ENCODE measurements around the gene STAT3.
"Not testable (repeated sequence)": the region's sequence is repeated elsewhere in the genome, so short reads cannot be mapped to it uniquely, and the experiment has no call there.

Gene STAT3

GRCh38 chr17:42417981-42418380 lies 29.7 kb upstream of the STAT3 start:
- peaks cover 26% of the 10 kb centered on the region for H3K27me3 ChIP-seq (ENCODE audit: insufficient read depth, poor library complexity, severe bottlenecking)
- peak in 1 of 2 experiments; percentile 50 for DNase-seq (ENCODE audit: low read depth in 1 of 2, low spot score in 1 of 2)
- peak; percentile 42; the same call in 1 of the 2 replicates for TF ChIP-seq SPI1 (IDR thresholded peaks at IDR 0.05; ENCODE audit: borderline replicate concordance, low read depth)
- H3K27ac ChIP-seq (replicated peaks); H3K4me3 ChIP-seq (replicated peaks; ENCODE audit: insufficient read depth, low read length): not testable (repeated sequence)

- TF ChIP-seq SPI1 (IDR thresholded peaks at IDR 0.05; ENCODE audit: borderline replicate concordance, low read depth) (peak; percentile 84), POLR2AphosphoS5 (IDR thresholded peaks at IDR 0.05; ENCODE audit: low read depth) (peak; percentile 36; the same call in 1 of the 2 replicates), CTCF (IDR thresholded peaks at IDR 0.05; ENCODE audit: insufficient read depth, low read length) (no peak)
- DNase-seq (ENCODE audit: low read depth in 1 of 2, low spot score in 1 of 2): peak; percentile 70 to 79
- Histone ChIP-seq H3K4me3 (replicated peaks; ENCODE audit: insufficient read depth, low read length) (no peak overlapping the region), H3K27me3 (ENCODE audit: insufficient read depth, poor library complexity, severe bottlenecking) (no peaks in the 10 kb centered on the region), H3K27ac (replicated peaks) (peak overlapping the region; percentile 50)
These were observed 26.6 kb upstream of the STAT3 start for GRCh38 chr17:42414704-42415409.

- no peak for DNase-seq (ENCODE audit: low read depth in 1 of 2, low spot score in 1 of 2)
- Histone ChIP-seq H3K27ac (replicated peaks) (no peak overlapping the region), H3K27me3 (ENCODE audit: insufficient read depth, poor library complexity, severe bottlenecking) (no peaks in the 10 kb centered on the region), H3K4me3 (replicated peaks; ENCODE audit: insufficient read depth, low read length) (no peak overlapping the region)
- no peak for TF ChIP-seq POLR2AphosphoS5 (IDR thresholded peaks at IDR 0.05; ENCODE audit: low read depth)
These were observed 25.3 kb upstream of the STAT3 start for GRCh38 chr17:42413464-42414040.

- no peaks in the 10 kb centered on the region for H3K27me3 ChIP-seq (ENCODE audit: insufficient read depth, poor library complexity, severe bottlenecking)
- H3K27ac ChIP-seq (replicated peaks): no peak overlapping the region
- H3K4me3 ChIP-seq (replicated peaks; ENCODE audit: insufficient read depth, low read length): no peak overlapping the region
- DNase-seq (ENCODE audit: low read depth in 1 of 2, low spot score in 1 of 2): no peak
- no peak for TF ChIP-seq POLR2AphosphoS5 (IDR thresholded peaks at IDR 0.05; ENCODE audit: low read depth)
- no peak for TF ChIP-seq GABPA (IDR thresholded peaks at IDR 0.05; ENCODE audit: low read depth)
- no peak for TF ChIP-seq REST (IDR thresholded peaks at IDR 0.05; ENCODE audit: insufficient replicate concordance, low read depth)
- no peak for TF ChIP-seq CTCF (IDR thresholded peaks at IDR 0.05; ENCODE audit: insufficient read depth, low read length)
- TF ChIP-seq SPI1 (IDR thresholded peaks at IDR 0.05; ENCODE audit: borderline replicate concordance, low read depth): no peak
These were observed 23.9 kb upstream of the STAT3 start for GRCh38 chr17:42411905-42412679.

- H3K27ac ChIP-seq (replicated peaks): no peak overlapping the region
These were observed 23.1 kb upstream of the STAT3 start for GRCh38 chr17:42411361-42411760.

More at GRCh38 chr17:42411361-42411760, 23.1 kb upstream of the STAT3 start:
- DNase-seq (ENCODE audit: low read depth in 1 of 2, low spot score in 1 of 2): no peak
- H3K4me3 ChIP-seq (replicated peaks; ENCODE audit: insufficient read depth, low read length): no peak overlapping the region
- no peaks in the 10 kb centered on the region for H3K27me3 ChIP-seq (ENCODE audit: insufficient read depth, poor library complexity, severe bottlenecking)
- TF ChIP-seq SPI1 (IDR thresholded peaks at IDR 0.05; ENCODE audit: borderline replicate concordance, low read depth) (no peak), CTCF (IDR thresholded peaks at IDR 0.05; ENCODE audit: insufficient read depth, low read length) (no peak), GABPA (IDR thresholded peaks at IDR 0.05; ENCODE audit: low read depth) (no peak), REST (IDR thresholded peaks at IDR 0.05; ENCODE audit: insufficient replicate concordance, low read depth) (no peak), POLR2AphosphoS5 (IDR thresholded peaks at IDR 0.05; ENCODE audit: low read depth) (no peak)
